ENCODE data around the gene GUCY1A1. TPM values are rescaled to one million over a fixed set of nuclear protein-coding genes. Genes with fewer than 3 reads are reported as not detected.

GUCY1A1 gene
- total RNA-seq, 1 experiment from 2014 or later = 23.6 TPM

DNA sequence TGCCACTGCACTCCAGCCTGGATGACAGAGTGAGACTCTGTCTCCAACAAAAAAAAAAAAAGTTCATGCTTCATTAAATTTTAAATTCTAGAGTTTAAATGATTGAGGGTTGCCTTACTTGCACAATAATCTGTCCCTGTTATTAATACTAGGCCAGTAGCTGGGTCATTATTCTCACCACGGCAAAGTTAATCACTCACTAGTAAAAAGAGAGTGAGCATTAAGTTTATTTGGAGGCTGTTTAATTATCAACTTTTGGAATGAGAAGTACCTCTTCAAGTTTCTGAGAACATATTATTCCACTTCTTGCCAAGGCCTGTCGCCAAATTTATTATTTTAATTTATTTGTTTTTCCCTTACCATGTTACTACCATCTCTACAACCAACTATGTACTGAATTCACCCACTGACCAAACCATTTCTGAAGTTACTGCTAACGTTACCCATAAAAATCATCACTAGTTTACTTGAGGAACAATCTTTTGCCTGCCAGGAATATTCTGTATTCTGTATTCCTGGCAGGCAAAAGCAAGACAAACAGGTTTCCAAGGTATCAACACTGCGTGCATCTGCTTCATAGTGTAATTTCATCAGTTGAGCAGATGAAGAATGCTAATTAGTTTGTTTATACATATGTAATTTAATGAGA lies 26.5 kb downstream of the GUCY1A1 start:
- CTCF ChIA-PET = interaction anchor here (0.7 kb wide), 1 partner anchor 11 kb away, joined by 3 read pairs; no protein-coding TSS in a partner anchor
- H3K27me3 Mint-ChIP-seq (ENCODE audit: unreplicated experiment) = no peaks in the 10 kb centered on the region
- H3K27ac Mint-ChIP-seq (ENCODE audit: unreplicated experiment) = peak overlapping the region; percentile 75
- no peak for DNase-seq
- H3K36me3 Mint-ChIP-seq (ENCODE audit: insufficient read depth, unreplicated experiment) = peaks cover 6% of the 10 kb centered on the region
- peak overlapping the region; percentile 61 for H3K4me3 Mint-ChIP-seq (ENCODE audit: low read depth, unreplicated experiment)
- TF ChIP-seq, protein P1, sequence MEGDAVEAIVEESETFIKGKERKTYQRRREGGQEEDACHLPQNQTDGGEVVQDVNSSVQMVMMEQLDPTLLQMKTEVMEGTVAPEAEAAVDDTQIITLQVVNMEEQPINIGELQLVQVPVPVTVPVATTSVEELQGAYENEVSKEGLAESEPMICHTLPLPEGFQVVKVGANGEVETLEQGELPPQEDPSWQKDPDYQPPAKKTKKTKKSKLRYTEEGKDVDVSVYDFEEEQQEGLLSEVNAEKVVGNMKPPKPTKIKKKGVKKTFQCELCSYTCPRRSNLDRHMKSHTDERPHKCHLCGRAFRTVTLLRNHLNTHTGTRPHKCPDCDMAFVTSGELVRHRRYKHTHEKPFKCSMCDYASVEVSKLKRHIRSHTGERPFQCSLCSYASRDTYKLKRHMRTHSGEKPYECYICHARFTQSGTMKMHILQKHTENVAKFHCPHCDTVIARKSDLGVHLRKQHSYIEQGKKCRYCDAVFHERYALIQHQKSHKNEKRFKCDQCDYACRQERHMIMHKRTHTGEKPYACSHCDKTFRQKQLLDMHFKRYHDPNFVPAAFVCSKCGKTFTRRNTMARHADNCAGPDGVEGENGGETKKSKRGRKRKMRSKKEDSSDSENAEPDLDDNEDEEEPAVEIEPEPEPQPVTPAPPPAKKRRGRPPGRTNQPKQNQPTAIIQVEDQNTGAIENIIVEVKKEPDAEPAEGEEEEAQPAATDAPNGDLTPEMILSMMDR (IDR thresholded peaks at IDR 0.05; ENCODE audit: unreplicated experiment) = no peak
- no peaks in the 10 kb centered on the region for H3K9me3 Mint-ChIP-seq (ENCODE audit: low read depth, unreplicated experiment)
- intact Hi-C loops (cut with micrococcal nuclease; ENCODE audit: unreplicated experiment) = loop anchor here (1.0 to 10.0 kb wide), 2 partner anchors 92 to 163 kb away; no protein-coding TSS in a partner anchor
- BruUV-seq (replicated peaks) = no TSS peak
- H3K4me1 Mint-ChIP-seq (ENCODE audit: low read depth, unreplicated experiment) = peaks cover 39% of the 10 kb centered on the region

DNA sequence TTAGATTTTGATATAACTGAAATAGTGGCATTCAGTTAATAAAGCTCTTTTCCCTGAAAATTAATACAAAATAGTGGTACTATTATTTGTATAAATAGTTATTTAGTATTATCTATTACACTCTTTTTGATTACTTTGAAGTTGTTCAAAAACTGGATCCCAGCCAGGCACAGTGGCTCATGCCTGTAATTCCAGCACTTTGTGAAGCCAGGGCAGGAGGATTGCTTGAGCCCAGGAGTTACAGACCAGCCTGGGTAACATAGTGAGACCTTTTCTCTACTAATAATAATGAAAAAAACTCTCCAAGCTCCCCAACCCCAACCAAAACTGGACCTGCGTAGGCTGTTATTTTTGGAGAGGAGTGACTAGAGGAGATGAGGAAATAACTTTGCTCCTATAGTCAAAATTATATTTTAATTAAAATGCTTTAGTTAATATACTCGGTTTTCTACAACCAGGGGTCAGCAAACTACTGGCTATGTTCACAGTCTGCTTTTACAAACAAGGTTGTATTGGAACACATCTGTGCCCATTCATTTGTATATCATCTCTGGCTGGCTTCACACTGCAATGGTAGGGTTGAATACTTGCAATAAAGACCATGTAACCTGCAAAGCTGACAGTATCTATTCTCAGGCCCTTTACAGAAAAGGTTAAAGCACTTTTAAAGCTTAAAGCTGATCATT lies 27.6 kb downstream of the GUCY1A1 start:
- Mint-ChIP-seq H3K27ac (ENCODE audit: unreplicated experiment) (no peak overlapping the region), H3K9me3 (ENCODE audit: low read depth, unreplicated experiment) (no peaks in the 10 kb centered on the region), H3K27me3 (ENCODE audit: unreplicated experiment) (no peaks in the 10 kb centered on the region), H3K4me3 (ENCODE audit: low read depth, unreplicated experiment) (no peak overlapping the region), H3K36me3 (ENCODE audit: insufficient read depth, unreplicated experiment) (peaks cover 11% of the 10 kb centered on the region), H3K4me1 (ENCODE audit: low read depth, unreplicated experiment) (peaks cover 39% of the 10 kb centered on the region)
- no peak for DNase-seq
- CTCF ChIA-PET = no interaction called here
- intact Hi-C loops (cut with micrococcal nuclease; ENCODE audit: unreplicated experiment) = loop anchor here (10.0 kb wide), 1 partner anchor 91 kb away; no protein-coding TSS in a partner anchor
- BruUV-seq (replicated peaks) = no TSS peak
- TF ChIP-seq, protein P1 (IDR thresholded peaks at IDR 0.05; ENCODE audit: unreplicated experiment) = no peak

DNA sequence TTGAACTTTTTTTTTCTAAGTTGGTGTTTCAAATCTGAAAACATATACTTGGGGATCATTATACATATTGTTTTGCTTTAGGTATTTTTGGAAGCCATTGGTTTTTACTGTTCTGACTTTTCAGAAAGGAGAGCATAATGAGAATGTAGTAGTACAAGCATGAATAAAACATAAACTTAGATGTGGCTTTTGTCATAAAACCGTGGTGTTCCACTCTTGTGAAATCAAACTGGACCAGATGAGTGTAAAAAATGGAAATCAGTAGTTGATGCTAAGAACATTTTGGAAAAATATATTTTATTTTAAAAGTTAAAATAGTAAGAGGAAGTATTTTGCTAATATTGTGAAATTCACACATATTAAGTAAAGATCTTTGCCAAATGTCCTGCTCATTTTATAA lies 29.6 kb downstream of the GUCY1A1 start:
- Mint-ChIP-seq H3K4me3 (ENCODE audit: low read depth, unreplicated experiment) (no peak overlapping the region), H3K27me3 (ENCODE audit: unreplicated experiment) (no peaks in the 10 kb centered on the region), H3K27ac (ENCODE audit: unreplicated experiment) (peak overlapping the region; percentile 50), H3K36me3 (ENCODE audit: insufficient read depth, unreplicated experiment) (peaks cover 11% of the 10 kb centered on the region), H3K4me1 (ENCODE audit: low read depth, unreplicated experiment) (peaks cover 28% of the 10 kb centered on the region), H3K9me3 (ENCODE audit: low read depth, unreplicated experiment) (no peaks in the 10 kb centered on the region)
- no TSS peak for BruUV-seq (replicated peaks)
- intact Hi-C loops (cut with micrococcal nuclease; ENCODE audit: unreplicated experiment) = loop anchor here (10.0 kb wide), 1 partner anchor 89 kb away; no protein-coding TSS in a partner anchor
- TF ChIP-seq, protein P1 (IDR thresholded peaks at IDR 0.05; ENCODE audit: unreplicated experiment) = no peak
- CTCF ChIA-PET = interaction anchor here (1.1 kb wide), 1 partner anchor 91 kb away, joined by 3 read pairs; no protein-coding TSS in a partner anchor
- DNase-seq = no peak

DNA sequence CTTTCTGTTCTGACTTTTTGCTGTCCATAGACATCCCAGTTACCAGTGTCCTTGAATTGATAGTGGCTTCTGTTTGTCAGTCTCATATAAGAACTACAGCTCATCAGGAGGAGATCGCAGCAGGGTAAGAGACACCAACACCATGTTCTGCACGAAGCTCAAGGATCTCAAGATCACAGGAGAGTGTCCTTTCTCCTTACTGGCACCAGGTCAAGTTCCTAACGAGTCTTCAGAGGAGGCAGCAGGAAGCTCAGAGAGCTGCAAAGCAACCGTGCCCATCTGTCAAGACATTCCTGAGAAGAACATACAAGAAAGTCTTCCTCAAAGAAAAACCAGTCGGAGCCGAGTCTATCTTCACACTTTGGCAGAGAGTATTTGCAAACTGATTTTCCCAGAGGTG lies 30.1 kb downstream of the GUCY1A1 start:
- CTCF ChIA-PET = interaction anchor here (0.6 to 1.1 kb wide), 2 partner anchors 8 to 90 kb away, joined by 3 read pairs; no protein-coding TSS in a partner anchor
- no peak overlapping the region for H3K4me3 Mint-ChIP-seq (ENCODE audit: low read depth, unreplicated experiment)
- no peaks in the 10 kb centered on the region for H3K27me3 Mint-ChIP-seq (ENCODE audit: unreplicated experiment)
- peaks cover 11% of the 10 kb centered on the region for H3K36me3 Mint-ChIP-seq (ENCODE audit: insufficient read depth, unreplicated experiment)
- TF ChIP-seq, protein P1 (IDR thresholded peaks at IDR 0.05; ENCODE audit: unreplicated experiment) = no peak
- no peak for DNase-seq
- H3K4me1 Mint-ChIP-seq (ENCODE audit: low read depth, unreplicated experiment) = peaks cover 28% of the 10 kb centered on the region
- no peaks in the 10 kb centered on the region for H3K9me3 Mint-ChIP-seq (ENCODE audit: low read depth, unreplicated experiment)
- BruUV-seq (replicated peaks) = no TSS peak
- H3K27ac Mint-ChIP-seq (ENCODE audit: unreplicated experiment) = peak overlapping the region; percentile 50
- intact Hi-C loops (cut with micrococcal nuclease; ENCODE audit: unreplicated experiment) = loop anchor here (10.0 kb wide), 1 partner anchor 88 kb away; no protein-coding TSS in a partner anchor

All from Calu3 (cell line).